ENCODE measurements around the gene ZNF646.

- TF ChIP-seq POLR2A (IDR thresholded peaks at IDR 0.05), result no peak
- no peak for TF ChIP-seq CTCF (IDR thresholded peaks at IDR 0.05)
- TF ChIP-seq POLR2AphosphoS5 (IDR thresholded peaks at IDR 0.05), result no peak
These were observed 9.8 kb downstream of the ZNF646 start for GRCh38 chr16:31083981-31084380.

All from transverse colon (tissue), 4 donors.